GM21360 (cell line): ENCODE measurements around the gene PCGF3.

ENCODE experiments used
- ATAC-seq: cut with Tn5 transposase; IDR thresholded peaks from one replicate; pipeline ENCODE4 v1.9.1; 2021; ENCODE audit warnings: mild to moderate bottlenecking, moderate library complexity; ENCODE audit not compliant: unreplicated experiment

Gene PCGF3

DNA sequence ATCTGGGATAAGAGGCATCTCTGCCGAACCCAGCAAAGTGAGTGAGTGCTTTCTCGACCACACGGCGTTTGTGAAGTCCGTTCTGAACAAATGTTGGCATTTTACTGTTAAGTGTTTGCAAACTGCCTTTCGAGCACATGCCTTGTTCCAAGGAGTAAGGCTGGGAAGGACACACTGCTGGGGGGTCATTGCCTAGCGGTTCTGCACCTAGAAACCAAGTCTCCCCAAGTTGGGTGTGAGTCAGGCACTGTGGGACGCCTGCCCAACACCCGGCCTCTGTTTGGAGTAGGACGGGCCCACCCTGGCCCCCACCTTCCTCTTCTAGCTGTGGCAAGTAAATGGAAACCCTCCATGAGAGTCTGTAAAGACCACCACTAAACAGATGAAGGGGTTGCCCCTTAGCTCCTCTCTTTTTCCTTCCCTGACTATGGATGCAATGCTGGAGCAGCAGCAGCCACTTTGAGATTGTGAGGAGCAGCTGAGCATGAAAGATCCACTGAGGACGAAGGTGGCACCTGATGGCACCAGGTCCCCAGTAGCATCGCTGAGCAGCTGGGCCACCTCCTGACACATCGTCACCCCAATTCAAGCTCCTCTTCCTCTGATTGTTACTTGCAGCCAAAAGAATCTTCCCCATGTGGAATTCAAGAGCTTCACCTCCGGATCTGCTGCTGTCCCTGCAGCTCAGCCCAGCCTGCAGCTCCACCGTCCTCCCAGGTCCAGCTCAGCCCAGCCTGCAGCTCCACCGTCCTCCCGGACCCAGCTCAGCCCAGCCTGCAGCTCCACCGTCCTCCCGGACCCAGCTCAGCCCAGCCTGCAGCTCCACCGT, 114.0 kb downstream of the PCGF3 start:
- ATAC-seq: no peak
